IPS-NIHi11 (cell line): ENCODE measurements around the gene ZNF212.
A peak's percentile ranks its signal among the peaks of the same experiment; 100 is the strongest.

Source experiments
- DNase-seq: peaks from one replicate; pipeline ENCODE4 v3.0.0; 2012; ENCODE audit warnings: mixed read lengths, low spot score

Gene ZNF212

DNA sequence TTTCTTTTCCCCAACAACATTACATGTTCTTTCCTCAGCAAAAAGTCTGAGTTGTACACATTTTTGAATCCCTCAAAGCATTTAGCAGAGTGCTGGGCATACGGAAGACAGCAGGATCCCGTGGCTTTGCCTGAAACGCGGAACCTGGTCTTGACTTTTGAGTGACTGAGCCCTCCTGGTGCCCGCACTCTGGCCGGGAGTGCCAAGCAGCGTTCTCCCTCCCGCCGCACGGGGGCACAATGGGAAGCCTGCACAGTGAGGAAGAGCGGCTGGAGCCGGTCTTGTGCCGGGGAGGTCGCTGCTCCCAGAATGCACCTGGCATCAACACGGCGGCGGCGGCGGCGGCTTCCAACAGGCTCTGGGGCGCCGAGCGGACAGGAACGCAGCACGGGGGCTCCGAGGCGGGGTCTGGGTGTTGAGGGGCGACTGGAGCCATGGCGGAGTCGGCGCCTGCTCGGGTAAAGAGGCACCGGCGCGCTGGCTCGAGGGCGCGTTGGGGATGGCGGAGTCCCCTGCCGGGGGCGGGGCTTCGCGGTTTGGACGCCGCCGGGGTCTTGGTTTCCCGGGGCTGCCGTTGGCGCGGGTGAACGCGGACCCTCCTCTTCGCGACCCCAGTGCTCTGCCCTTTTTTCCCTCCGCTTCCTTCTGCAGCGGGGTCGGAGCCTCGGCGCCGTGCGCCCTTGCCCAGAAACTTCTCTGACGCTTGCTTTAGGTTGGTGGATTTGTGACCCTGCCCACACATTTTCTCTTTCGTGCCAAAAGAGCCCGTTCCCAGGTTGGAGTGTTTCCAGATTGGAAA is at the start of gene ZNF212:
ZNF212 (plus strand) TSS at position 307 of the 799 bp plus-strand sequence; CDS start at position 435, 128 bp downstream.
- peak; percentile 100 for DNase-seq

DNA sequence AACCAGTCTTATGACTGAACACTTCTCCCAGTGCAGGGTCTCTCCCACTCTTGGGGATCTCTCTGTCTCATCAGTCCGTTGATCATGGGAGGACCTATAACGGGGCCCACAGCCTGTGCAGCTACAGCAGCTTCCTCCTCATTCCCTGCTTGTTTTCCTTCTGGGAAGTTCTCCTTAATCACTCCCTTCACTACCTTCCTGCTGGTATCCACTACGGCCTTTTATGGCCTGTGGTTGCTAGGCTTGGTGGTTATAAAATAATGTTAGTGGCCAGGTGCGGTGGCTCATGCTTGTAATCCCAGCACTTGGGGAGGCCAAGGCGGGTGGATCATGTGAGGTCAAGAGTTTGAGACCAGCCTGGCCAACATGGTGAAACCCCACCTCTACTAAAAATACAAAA is 47.6 kb upstream of the ZNF212 start:
- no peak for DNase-seq

DNA sequence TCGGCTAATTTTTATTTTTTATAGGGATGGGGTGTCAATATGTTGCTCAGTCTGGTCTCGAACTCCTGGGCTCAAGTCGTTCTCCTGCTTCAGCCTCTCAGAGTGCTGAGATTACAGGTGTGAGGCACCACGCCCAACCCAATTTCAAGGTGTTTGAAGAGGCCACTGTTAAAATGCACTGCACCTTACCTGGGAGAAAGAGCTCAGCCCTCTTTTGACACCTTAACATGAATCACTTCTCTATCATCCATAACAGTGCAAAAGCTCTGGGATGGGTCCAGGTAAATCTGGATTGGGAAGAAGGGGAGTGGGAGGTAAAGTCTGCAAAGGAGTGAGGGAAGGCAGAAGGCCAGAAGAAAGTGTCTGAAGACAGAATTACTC is 44.7 kb upstream of the ZNF212 start:
- DNase-seq = no peak

DNA sequence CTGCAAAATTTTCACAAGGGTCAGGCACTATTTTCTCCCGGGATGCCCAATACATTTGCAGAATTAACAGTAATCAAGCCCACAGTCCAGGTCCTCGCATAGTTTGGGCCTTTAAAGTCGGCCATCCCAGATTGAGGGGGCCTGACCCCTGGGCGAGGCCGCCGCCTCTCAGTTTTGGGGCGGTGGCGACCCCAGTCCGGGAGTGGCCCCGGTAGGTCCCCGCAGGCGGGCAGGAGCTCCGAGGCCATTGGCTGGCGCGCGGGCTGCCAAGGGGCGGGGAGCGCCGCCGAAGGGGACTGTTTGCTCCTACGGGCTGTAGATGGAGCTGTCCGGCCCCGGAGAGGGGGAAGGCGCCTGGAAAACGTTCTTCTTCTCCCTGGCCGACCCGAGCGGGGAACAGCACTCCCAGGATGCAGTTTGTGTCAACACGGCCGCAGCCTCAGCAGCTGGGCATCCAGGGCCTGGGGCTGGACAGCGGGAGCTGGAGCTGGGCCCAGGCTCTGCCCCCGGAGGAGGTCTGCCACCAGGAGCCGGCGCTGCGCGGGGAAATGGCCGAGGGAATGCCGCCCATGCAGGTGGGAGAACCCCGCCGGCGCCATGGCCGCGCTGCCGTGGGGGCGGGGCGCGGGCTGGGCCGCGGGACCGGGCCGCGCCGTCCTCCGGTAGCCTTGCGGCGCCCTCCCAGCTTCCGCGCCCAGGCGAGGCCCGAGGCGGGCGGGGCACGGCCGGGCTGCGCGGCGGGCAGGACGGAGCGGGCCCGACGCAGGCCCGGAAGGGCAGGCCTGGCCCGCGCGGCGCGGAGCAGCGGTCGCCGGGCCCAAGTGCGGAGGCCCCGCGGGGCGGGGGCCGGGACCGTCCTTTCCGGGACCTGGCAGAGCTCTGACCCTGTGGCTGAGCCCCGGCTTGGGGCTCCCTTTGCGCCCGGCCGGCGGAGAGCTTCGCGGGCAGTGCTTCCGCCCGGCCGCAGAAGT is 44.0 kb upstream of the ZNF212 start, which contains the start of gene ZNF282:
ZNF282 (plus strand) TSS at position 367 of the 971 bp plus-strand sequence; CDS start at position 411, 44 bp downstream.
- DNase-seq = peak; percentile 98

DNA sequence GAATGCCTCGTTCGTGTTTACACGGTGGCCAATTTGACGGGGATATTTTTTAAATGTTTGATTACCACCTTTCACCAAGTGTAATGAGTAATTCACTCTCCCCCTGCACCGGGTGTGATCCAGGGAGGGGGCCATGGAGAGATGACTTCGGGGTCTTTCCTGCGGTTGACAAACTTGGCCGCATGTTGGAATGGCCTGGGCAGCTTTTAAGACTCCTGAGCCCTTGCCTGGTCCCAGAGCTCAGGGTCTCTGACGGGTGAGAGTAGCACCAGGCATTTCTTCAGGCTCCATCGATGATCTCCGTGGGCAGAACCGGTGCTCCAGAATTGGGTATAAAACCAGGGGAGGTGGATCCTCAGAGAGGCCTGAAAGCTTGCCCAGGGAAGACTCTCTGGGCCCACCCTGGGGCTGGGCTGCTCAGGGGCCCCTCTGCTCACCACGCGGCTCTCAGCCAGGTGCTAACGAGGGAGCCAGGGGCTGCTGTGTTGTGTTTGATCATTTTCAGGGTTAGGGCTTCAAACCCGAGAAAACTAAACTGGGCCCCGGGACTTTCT is 43.2 kb upstream of the ZNF212 start:
- DNase-seq = no peak

DNA sequence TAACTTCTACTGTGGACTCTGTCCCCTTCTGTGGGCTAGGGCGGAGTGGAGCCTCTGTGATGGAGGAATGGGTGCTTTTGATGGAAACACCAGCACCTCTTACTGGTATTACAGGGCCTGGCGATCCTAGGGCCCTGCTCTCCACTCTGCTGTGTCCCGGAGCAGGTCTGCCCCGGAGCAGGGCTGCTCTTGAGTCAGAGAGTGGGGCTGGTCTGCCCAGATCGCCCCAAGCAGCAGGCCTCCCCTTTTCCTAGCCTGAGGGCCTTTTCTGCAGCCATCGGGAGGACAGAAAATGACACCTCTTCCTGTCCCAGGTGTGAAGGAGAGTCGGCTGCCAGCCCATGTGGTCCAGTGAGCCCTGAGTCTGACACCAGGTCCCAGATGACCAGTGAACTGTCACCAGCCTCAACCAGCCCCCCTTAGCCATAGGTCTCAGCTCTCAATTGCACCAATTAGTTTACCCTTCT is 42.7 kb upstream of the ZNF212 start:
- no peak for DNase-seq

DNA sequence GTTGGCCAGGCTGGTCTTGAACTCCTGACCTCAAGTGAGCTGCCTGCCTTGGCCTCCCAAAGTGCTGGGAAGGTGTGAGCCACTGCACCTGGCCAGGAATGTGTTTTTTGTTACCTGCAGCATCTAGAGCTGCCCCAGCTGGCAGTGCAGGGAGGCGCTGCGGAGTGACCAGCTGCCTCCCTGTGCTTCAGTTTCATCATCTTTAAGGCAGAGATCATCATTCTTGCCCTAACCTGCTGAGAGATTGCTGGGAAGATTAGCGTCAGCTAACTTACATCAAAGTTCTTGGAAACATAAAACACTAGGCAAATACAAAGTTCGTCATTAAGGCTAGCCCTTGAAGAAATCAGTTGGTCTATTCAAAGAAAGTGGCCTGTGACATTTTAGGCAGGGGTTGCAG is 41.8 kb upstream of the ZNF212 start:
- no peak for DNase-seq

DNA sequence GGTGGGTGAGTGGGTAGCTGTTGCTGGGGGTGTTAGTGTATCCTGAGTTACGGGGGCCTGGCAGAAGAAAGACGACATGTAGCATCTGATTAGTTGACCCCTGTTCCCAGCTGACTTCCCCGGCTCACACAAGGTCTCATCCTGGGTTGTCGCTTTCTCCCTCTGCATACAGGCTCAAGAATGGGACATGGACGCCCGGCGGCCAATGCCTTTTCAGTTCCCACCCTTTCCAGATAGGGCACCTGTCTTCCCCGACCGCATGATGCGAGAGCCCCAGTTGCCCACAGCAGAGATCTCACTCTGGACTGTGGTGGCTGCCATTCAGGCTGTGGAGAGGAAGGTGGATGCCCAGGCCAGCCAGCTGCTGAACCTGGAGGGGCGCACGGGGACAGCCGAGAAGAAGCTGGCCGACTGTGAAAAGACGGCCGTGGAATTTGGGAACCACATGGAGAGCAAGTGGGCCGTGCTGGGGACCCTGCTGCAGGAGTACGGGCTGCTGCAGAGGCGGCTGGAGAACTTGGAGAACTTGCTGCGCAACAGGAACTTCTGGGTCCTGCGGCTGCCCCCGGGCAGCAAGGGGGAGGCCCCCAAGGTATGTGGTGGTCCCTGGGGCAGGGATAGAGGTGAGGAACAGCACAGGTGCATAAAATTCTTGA is 41.2 kb upstream of the ZNF212 start:
- no peak for DNase-seq

DNA sequence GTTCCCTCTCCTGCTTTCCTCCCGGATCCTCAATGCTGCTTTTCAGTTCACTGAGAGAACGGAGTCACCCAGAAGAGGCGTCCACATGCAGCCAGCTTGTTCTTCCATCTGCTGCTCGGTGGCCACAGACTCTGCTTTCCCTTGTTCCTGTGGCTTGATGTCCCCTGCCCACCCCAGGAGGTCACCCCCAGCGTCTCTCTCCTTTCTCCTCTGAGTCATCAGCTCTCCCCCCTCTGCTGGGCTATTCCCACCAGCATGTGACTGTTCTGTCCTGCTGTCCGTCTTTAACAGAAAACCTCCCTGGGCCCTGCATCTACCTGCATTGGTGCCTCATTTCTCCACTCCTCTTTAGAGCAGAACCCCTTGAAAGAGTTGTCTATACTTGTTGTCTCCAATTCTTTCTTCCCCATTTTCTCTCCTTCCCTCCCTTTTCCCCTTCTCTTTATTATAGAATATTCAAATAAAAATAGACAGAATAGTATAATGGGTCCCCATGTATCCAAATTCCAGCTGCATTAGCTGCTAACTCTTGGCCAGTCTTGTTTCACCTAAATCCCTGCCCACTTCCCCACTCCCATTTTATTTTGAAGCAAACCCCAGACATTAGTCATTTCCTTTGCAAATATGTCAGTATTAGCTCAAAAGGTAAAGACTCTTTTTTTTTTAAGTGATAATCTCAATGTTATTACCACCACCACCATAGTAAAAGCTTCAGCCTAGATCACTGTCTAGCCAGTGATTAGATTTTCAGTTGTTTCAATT is 40.0 kb upstream of the ZNF212 start:
- no peak for DNase-seq

DNA sequence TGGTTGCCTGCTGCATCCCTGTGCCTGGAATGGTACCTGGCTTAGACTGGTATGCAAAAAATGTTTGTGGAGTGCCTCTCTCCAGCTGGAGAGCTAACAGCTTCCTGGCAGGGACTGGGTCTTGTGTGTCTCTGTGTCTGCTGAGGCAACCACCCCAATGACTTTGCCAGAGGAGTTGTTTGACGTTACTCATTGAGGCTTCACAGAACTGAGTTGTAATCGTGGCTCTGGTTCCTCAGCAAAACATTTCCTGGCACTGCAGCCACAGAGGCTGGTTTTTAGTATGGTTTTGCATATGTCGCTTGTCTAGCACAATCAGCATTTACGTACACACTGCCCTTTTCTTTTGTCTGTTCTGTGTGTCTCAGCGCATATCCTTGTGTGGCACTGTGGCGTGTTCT is 36.6 kb upstream of the ZNF212 start:
- DNase-seq = no peak

DNA sequence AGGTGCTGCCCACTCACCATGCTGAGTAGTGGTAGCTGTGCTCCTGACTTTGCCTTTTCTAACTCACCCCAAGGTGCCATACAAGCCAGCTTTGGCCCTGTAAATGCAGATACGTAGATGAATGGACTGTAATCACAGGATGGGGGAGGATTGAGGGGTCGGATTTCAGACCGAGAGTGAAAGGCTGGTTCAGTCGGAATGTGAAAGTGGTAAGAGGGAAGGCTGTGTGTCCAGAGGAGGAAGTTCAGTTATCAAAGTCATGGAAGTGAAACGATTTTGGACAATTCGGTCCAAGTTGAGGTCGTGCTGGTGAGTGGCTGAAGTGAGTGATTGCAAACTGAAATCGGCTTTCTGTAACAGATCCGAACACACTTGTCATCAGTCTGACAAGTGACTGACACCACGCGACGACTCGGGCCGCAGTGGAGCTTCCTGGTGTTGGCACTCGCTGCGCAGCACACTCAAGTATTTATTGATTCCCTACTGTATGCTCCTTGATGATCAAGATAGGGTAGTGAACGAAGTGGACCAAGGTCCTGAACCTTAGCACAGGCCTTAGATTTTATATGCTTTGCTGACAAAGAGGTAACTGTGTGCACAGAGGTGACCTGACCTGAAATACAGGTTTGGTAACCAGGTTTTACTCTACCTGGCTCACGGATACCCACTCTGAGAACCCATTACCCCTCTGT is 33.6 kb upstream of the ZNF212 start:
- DNase-seq = no peak

DNA sequence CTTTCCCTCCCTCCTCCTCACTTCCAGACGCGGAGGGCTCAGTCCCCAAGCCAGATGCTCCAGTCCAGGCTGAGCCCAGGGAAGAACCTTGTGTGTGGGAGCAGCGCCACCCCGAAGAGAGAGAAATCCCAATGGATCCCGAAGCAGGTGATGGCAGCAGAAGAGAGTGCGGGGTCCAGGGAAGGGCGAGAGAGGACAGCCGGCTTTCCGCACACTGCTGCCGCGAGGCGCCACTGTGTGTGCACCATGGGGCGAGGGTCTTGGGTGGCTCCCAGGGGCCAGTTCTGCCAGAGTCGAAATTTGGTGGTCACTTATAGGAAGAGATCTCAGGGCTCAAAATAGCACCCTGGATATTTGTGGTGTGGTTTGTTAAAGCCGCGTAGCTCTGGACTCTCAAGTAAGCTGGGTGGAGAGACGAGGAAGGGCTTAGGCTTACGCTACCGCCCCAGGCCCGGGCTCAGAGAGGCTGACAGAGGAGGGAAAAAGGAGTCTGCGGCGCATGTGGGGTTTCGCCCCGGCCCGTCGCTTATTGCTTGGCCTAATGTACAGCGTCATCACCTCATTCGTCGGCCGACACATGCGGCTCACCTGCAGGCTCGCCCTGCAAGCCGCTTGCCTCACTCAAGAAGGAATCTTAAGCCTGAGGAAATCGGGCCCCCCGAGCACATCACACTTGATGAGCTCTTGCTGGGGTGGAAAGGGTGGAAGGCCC is 32.0 kb upstream of the ZNF212 start:
- no peak for DNase-seq

DNA sequence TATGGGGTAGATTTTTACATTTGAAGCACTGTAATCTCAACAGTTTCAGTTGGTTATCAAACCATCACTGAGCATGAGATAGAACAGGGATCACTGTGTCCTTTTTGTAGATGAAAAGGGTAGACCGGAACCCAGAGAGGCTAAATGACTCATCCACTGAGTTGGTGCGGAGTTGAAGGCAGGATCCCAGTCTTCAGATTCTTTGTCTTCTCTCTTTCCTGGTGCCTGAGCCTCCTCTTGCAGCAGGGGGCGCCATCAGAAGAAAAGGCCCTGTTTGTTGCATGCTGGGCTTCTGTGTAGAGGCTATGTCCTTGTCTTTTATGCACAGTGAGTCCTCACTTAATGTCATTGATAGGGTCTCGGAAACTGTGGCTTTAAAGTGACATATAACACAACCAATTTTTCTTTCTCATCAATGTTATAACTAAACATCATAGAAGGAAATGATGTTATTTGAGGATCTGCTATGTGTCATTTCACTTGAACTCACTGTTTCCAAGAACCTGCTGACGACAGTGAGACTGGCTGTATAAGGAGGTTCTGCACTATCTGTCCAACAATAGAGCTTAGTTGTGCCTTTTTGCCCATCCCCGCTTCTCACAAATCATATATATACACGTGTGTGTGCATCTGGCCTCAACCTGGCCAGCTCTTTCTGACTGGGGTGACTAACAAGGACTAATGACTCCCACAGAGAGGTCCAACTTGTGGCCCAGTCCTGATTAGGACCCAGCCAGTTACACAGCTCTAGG is 29.8 kb upstream of the ZNF212 start:
- DNase-seq = peak; percentile 89

DNA sequence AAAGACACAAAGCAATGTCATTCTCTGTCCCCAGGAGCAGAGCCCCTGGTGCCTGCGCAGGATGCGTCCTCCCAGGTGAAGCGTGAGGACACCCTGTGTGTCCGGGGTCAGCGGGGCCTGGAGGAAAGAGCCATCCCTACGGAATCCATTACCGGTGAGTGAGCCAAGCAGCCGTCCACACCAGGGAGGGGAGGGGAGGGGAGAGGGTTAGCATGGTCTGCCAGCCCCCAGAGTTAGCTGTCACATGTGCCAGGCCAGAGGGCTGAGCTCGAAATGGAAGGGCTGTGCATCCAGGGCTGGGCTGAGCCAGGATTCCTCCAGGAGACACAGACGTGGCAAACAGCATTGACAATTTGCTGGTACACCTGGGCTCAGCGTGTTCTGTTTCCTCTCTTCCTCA is 28.9 kb upstream of the ZNF212 start:
- DNase-seq = no peak

DNA sequence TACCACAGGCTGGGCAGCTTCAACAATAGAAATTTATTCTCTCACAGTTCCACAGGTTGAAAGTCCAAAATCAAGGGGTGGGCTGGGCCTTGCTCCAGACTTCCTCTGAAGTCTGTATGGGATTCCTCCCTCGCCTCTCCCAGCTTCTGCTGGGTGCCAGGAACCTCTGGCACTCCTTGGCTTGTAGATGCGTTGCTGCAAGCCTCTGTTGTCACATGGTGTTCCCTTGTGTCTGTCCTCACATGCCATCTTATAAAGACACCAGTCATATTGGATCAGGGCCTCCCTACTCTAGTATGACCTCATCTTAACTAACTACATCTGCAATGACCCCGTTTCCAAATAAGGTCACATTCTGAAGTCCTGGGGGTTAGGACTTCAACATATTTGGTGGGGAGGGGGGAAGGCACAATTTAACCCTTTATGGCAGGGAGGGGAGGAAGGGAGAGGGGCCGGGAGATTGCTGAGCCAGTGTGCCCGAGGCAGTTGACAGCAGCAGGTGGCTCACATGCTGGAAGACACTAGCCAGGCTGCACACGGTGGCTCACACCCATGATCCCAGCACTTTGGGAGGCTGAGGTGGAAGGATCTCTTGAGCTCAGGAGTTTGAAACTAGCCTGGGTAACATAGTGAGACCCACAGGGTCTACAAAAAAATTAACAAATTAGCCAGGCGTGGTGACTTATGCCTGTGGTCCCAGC is 25.3 kb upstream of the ZNF212 start:
- DNase-seq = no peak

DNA sequence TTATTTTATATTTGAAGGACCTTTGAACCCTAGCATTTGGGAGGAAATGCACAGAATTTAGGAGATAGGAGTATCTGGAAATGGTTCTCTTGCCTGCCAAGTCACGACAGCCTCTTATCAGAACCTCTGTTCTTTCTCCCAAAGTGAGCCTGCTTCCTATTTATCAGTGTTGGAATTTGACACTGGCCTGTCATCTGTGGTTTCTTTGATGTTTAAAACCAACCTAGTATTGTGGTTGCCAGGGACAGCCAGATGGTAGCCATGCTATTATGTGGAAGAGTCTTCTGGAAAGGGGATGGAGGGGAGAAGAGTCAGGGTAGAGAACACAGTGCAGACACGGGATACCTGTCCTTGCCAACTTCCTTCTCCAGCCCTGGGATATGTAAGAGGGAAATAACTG is 23.0 kb upstream of the ZNF212 start:
- no peak for DNase-seq

DNA sequence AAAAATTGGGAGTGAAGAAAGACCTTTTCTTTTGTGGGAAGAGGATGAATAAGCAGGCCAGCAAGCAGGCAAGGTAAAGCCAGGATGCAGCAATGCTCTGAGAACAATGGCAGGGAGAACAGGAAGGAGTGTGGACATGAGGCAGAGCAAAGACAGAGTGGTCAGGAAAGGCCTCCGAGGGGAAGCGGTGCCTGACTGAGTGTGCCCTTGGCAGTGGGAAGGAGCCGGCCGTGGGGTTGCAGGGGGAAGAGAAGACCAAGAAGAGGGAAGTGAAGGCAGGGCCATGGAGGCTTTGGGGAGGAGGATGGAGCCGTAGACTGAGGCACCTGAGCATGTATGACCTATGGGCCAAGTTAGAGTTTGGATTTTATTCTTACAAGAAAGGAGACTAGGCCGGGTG is 21.9 kb upstream of the ZNF212 start:
- DNase-seq = no peak
